ENCODE measurements around the gene SLC9A7.

DNA sequence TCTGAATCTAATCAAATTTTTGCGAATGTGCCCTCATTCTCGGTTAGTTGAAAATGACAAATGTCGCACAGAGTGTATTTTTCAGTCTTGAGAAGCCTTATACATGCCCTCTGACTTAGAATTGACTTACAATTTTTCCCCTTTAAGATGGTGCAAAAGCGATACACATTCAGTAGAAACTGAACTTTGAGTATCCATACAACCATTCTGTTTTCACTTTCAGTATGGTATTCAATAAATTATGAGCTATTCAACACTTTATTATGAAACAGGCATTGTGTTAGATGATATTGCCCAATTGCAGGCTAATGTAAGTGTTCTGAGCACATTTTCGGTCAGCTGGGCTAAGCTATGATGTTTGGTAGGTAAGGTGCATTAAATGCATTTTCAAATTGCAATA is 43.4 kb downstream of the SLC9A7 start:
- no peak for TF ChIP-seq POLR2A (IDR thresholded peaks at IDR 0.05; ENCODE audit: low read depth, low read length)
- TF ChIP-seq TAF1 (IDR thresholded peaks at IDR 0.05; ENCODE audit: borderline replicate concordance, low read depth, low read length) = no peak
